Memory B cell (primary cell): ENCODE measurements around the gene TUBB4A.
"Not testable (repeated sequence)": the region's sequence is repeated elsewhere in the genome, so short reads cannot be mapped to it uniquely, and the experiment has no call there.

Experiments used
- ATAC-seq: fragments of 150-1000 bp; cut with Tn5 transposase; 2 replicates; pipeline ENCODE4 v1.10.0; 2021; ENCODE audit warnings: low read depth, mild to moderate bottlenecking, moderate library complexity
- DNase-seq, 2 donors: peaks; one replicate each; pipeline ENCODE4 v3.0.0; 2022; ENCODE audit warnings: low spot score in 2 of 2
- H3K27ac Mint-ChIP-seq: one replicate; pipeline ENCODE4 v1.8.0; 2022; ENCODE audit warnings: mild to moderate bottlenecking, moderate library complexity, mixed read lengths
- H3K27me3 Mint-ChIP-seq: one replicate; pipeline ENCODE4 v1.8.0; 2022; ENCODE audit warnings: mixed read lengths
- H3K36me3 Mint-ChIP-seq: one replicate; pipeline ENCODE4 v1.8.0; 2022; ENCODE audit warnings: mild to moderate bottlenecking, mixed read lengths
- H3K4me1 Mint-ChIP-seq: one replicate; pipeline ENCODE4 v1.8.0; 2022; ENCODE audit warnings: mixed read lengths
- H3K4me3 Mint-ChIP-seq: one replicate; pipeline ENCODE4 v1.8.0; 2022; ENCODE audit warnings: mild to moderate bottlenecking, moderate library complexity, mixed read lengths
- H3K9me3 Mint-ChIP-seq: one replicate; pipeline ENCODE4 v1.8.0; 2022; ENCODE audit warnings: mixed read lengths

The TUBB4A gene

GRCh38 chr19:6516018-6516658 lies 14.0 kb upstream of the TUBB4A start:
- no peaks in the 10 kb centered on the region for H3K36me3 Mint-ChIP-seq
- no peaks in the 10 kb centered on the region for H3K27me3 Mint-ChIP-seq
- peak overlapping the region; percentile 93 for H3K4me3 Mint-ChIP-seq

GRCh38 chr19:6514926-6515544 lies 12.9 kb upstream of the TUBB4A start:
- Mint-ChIP-seq H3K4me1 (peaks cover 28% of the 10 kb centered on the region), H3K4me3 (peak overlapping the region; percentile 79), H3K36me3 (no peaks in the 10 kb centered on the region), H3K27ac (peak overlapping the region; percentile 32), H3K9me3 (no peaks in the 10 kb centered on the region), H3K27me3 (no peaks in the 10 kb centered on the region)
- no peak for ATAC-seq
- DNase-seq: no peak

More at GRCh38 chr19:6516018-6516658, 14.0 kb upstream of the TUBB4A start:
- peak in 1 of 2 donors; percentile 52 for DNase-seq
- Mint-ChIP-seq H3K4me1 (peaks cover 32% of the 10 kb centered on the region), H3K9me3 (no peaks in the 10 kb centered on the region), H3K27ac (peak overlapping the region; percentile 14)
- peak; percentile 15 for ATAC-seq

GRCh38 chr19:6514089-6514488 lies 12.0 kb upstream of the TUBB4A start:
- Mint-ChIP-seq H3K36me3 (no peaks in the 10 kb centered on the region), H3K4me1 (peaks cover 24% of the 10 kb centered on the region), H3K27me3 (no peaks in the 10 kb centered on the region), H3K4me3 (no peak overlapping the region), H3K9me3 (no peaks in the 10 kb centered on the region), H3K27ac (no peak overlapping the region)
- ATAC-seq (no peak), DNase-seq (no peak)

GRCh38 chr19:6510618-6511017 lies 8.5 kb upstream of the TUBB4A start:
- Mint-ChIP-seq H3K9me3 (no peaks in the 10 kb centered on the region), H3K27me3 (no peaks in the 10 kb centered on the region), H3K4me1 (no peaks in the 10 kb centered on the region), H3K36me3 (no peaks in the 10 kb centered on the region), H3K4me3 (no peak overlapping the region), H3K27ac (no peak overlapping the region)
- no peak for DNase-seq
- no peak for ATAC-seq

GRCh38 chr19:6509118-6509971 lies 7.2 kb upstream of the TUBB4A start:
- H3K36me3 Mint-ChIP-seq: no peaks in the 10 kb centered on the region
- peaks cover 5% of the 10 kb centered on the region for H3K4me1 Mint-ChIP-seq
- H3K27ac Mint-ChIP-seq: no peak overlapping the region
- no peak for DNase-seq
- H3K9me3 Mint-ChIP-seq: no peaks in the 10 kb centered on the region
- H3K27me3 Mint-ChIP-seq: no peaks in the 10 kb centered on the region
- H3K4me3 Mint-ChIP-seq: no peak overlapping the region
- ATAC-seq: no peak

- DNase-seq, H3K36me3 Mint-ChIP-seq, H3K4me3 Mint-ChIP-seq, H3K27ac Mint-ChIP-seq, H3K9me3 Mint-ChIP-seq, H3K4me1 Mint-ChIP-seq, ATAC-seq, H3K27me3 Mint-ChIP-seq: not testable (repeated sequence)
Observed at GRCh38 chr19:6508028-6508771, 6.1 kb upstream of the TUBB4A start.

- ATAC-seq: no peak
- no peak overlapping the region for H3K27ac Mint-ChIP-seq
- peak overlapping the region; percentile 97 for H3K4me3 Mint-ChIP-seq
- H3K27me3 Mint-ChIP-seq: no peaks in the 10 kb centered on the region
- H3K36me3 Mint-ChIP-seq: no peaks in the 10 kb centered on the region
- no peak for DNase-seq
- H3K9me3 Mint-ChIP-seq: no peaks in the 10 kb centered on the region
- H3K4me1 Mint-ChIP-seq: peaks cover 15% of the 10 kb centered on the region
Observed at GRCh38 chr19:6503407-6504201, 1.5 kb upstream of the TUBB4A start.

GRCh38 chr19:6500837-6501739 lies 1.0 kb downstream of the TUBB4A start:
- Mint-ChIP-seq H3K4me1 (peaks cover 19% of the 10 kb centered on the region), H3K27ac (peak overlapping the region; percentile 90), H3K9me3 (no peaks in the 10 kb centered on the region), H3K4me3 (peak overlapping the region; percentile 97), H3K27me3 (no peaks in the 10 kb centered on the region), H3K36me3 (peaks cover 3% of the 10 kb centered on the region)
- no peak for DNase-seq
- ATAC-seq: no peak

- Mint-ChIP-seq H3K27ac (peak overlapping the region; percentile 48), H3K27me3 (no peaks in the 10 kb centered on the region), H3K4me1 (peaks cover 15% of the 10 kb centered on the region), H3K36me3 (peaks cover 9% of the 10 kb centered on the region), H3K9me3 (no peaks in the 10 kb centered on the region), H3K4me3 (no peak overlapping the region)
- ATAC-seq: no peak
- DNase-seq: no peak
Observed at GRCh38 chr19:6499052-6499790, 2.9 kb downstream of the TUBB4A start.

GRCh38 chr19:6498294-6499036 lies 3.6 kb downstream of the TUBB4A start:
- H3K36me3 Mint-ChIP-seq: peaks cover 10% of the 10 kb centered on the region
- H3K4me1 Mint-ChIP-seq: peaks cover 15% of the 10 kb centered on the region
- H3K4me3 Mint-ChIP-seq: no peak overlapping the region
- H3K27me3 Mint-ChIP-seq: no peaks in the 10 kb centered on the region
- no peak overlapping the region for H3K27ac Mint-ChIP-seq
- DNase-seq (no peak), ATAC-seq (no peak)
- H3K9me3 Mint-ChIP-seq: no peaks in the 10 kb centered on the region

- H3K36me3 Mint-ChIP-seq: peaks cover 10% of the 10 kb centered on the region
- H3K27me3 Mint-ChIP-seq: no peaks in the 10 kb centered on the region
- ATAC-seq (no peak), DNase-seq (no peak)
- peaks cover 8% of the 10 kb centered on the region for H3K4me1 Mint-ChIP-seq
- no peak overlapping the region for H3K4me3 Mint-ChIP-seq
- peaks cover 3% of the 10 kb centered on the region for H3K9me3 Mint-ChIP-seq
- H3K27ac Mint-ChIP-seq: no peak overlapping the region
Observed at GRCh38 chr19:6495947-6496346, 6.2 kb downstream of the TUBB4A start.
